Measurements from ENCODE around the gene JAML. TPM values are rescaled to one million over a fixed set of nuclear protein-coding genes. Genes with fewer than 3 reads are reported as not detected.

Gene JAML
- polyA plus RNA-seq, 1 donor from 2014 or later, result 0.28 TPM

- Histone ChIP-seq H3F3A (ENCODE audit: insufficient read depth, low read length, poor library complexity, severe bottlenecking) (no peaks in the 10 kb centered on the region), H2AFZ (ENCODE audit: low read depth, low read length) (no peak overlapping the region), H3K27ac (ENCODE audit: low read length) (no peak overlapping the region), H3K9me3 (ENCODE audit: low read length) (no peaks in the 10 kb centered on the region), H4K20me1 (ENCODE audit: insufficient read depth) (no peaks in the 10 kb centered on the region), H3K4me3 (ENCODE audit: low read length) (no peak overlapping the region), H3K4me2 (ENCODE audit: low read length) (no peak overlapping the region), H3K79me2 (replicated peaks; ENCODE audit: insufficient read depth, low read length) (no peaks in the 10 kb centered on the region), H3K27me3 (ENCODE audit: insufficient read depth, low read depth, low read length) (no peaks in the 10 kb centered on the region), H3K36me3 (ENCODE audit: insufficient read depth, low read length) (no peaks in the 10 kb centered on the region), H3K9ac (ENCODE audit: low read length) (no peak overlapping the region), H3K9me2 (ENCODE audit: insufficient read depth, low read length) (no peaks in the 10 kb centered on the region)
- TF ChIP-seq EZH2 (IDR thresholded peaks at IDR 0.05; ENCODE audit: borderline replicate concordance, insufficient read depth, low read length, poor library complexity, severe bottlenecking) (no peak), EP300 (conservative IDR thresholded peaks at IDR 0.05; ENCODE audit: poor library complexity, severe bottlenecking) (no peak), REST (IDR thresholded peaks at IDR 0.05; ENCODE audit: borderline replicate concordance) (no peak), TAF1 (IDR thresholded peaks at IDR 0.05; ENCODE audit: low read depth) (no peak), MXI1 (conservative IDR thresholded peaks at IDR 0.05; ENCODE audit: poor library complexity, severe bottlenecking) (no peak), RAD21 (conservative IDR thresholded peaks at IDR 0.05) (no peak)
These were observed 12.6 kb downstream of the JAML start for GRCh38 chr11:118212131-118212725.

GRCh38 chr11:118211006-118211405, 13.8 kb downstream of the JAML start:
- Histone ChIP-seq H3K9ac (ENCODE audit: low read length) (no peak overlapping the region), H3K36me3 (ENCODE audit: insufficient read depth, low read length) (no peaks in the 10 kb centered on the region), H2AFZ (ENCODE audit: low read depth, low read length) (no peak overlapping the region), H3K9me2 (ENCODE audit: insufficient read depth, low read length) (no peaks in the 10 kb centered on the region), H4K20me1 (ENCODE audit: insufficient read depth) (no peaks in the 10 kb centered on the region), H3K79me2 (replicated peaks; ENCODE audit: insufficient read depth, low read length) (no peaks in the 10 kb centered on the region), H3K4me2 (ENCODE audit: low read length) (no peak overlapping the region), H3K27me3 (ENCODE audit: insufficient read depth, low read depth, low read length) (no peaks in the 10 kb centered on the region), H3K27ac (ENCODE audit: low read length) (no peak overlapping the region), H3F3A (ENCODE audit: insufficient read depth, low read length, poor library complexity, severe bottlenecking) (no peaks in the 10 kb centered on the region), H3K9me3 (ENCODE audit: low read length) (no peaks in the 10 kb centered on the region), H3K4me3 (ENCODE audit: low read length) (no peak overlapping the region)
- TF ChIP-seq TAF1 (IDR thresholded peaks at IDR 0.05; ENCODE audit: low read depth), result no peak
- no peak for TF ChIP-seq POLR2AphosphoS5 (IDR thresholded peaks at IDR 0.05)
- TF ChIP-seq RAD21 (conservative IDR thresholded peaks at IDR 0.05), result no peak
- no peak for TF ChIP-seq SMC3 (conservative IDR thresholded peaks at IDR 0.05; ENCODE audit: poor library complexity)
- no peak for TF ChIP-seq MXI1 (conservative IDR thresholded peaks at IDR 0.05; ENCODE audit: poor library complexity, severe bottlenecking)
- TF ChIP-seq REST (IDR thresholded peaks at IDR 0.05; ENCODE audit: borderline replicate concordance), result no peak
- TF ChIP-seq EZH2 (IDR thresholded peaks at IDR 0.05; ENCODE audit: borderline replicate concordance, insufficient read depth, low read length, poor library complexity, severe bottlenecking), result no peak
- no peak for TF ChIP-seq EP300 (conservative IDR thresholded peaks at IDR 0.05; ENCODE audit: poor library complexity, severe bottlenecking)

Measured in neural cell (in vitro differentiated cells).